GM15510 (cell line): ENCODE data around the gene PLCD3.

Experiments used
- POLR2A ChIP-seq: IDR thresholded peaks from 3 replicates; pipeline ENCODE4 v1.6.1; 2011; ENCODE audit warnings: borderline replicate concordance; ENCODE audit not compliant: insufficient read length; ENCODE audit errors: extremely low read depth

The PLCD3 gene

GRCh38 chr17:45063198-45063597 is 69.1 kb downstream of the PLCD3 start:
- no peak for TF ChIP-seq POLR2A

- TF ChIP-seq POLR2A = no peak
These were observed 70.6 kb downstream of the PLCD3 start for GRCh38 chr17:45061606-45062205.

GRCh38 chr17:45060797-45061605 is 71.3 kb downstream of the PLCD3 start, which contains the start of gene NMT1:
Gene NMT1, plus strand, starts transcription at chr17:45061317. Its CDS starts 13 bp downstream, at chr17:45061330.
- peak; percentile 83 for TF ChIP-seq POLR2A

- no peak for TF ChIP-seq POLR2A
These were observed 71.9 kb downstream of the PLCD3 start for GRCh38 chr17:45060382-45060796.
